Erythroblast (primary cell): Measurements from ENCODE around the gene CCNE1.

Source experiments
- GATA1 ChIP-seq: IDR thresholded peaks from 2 replicates; pipeline ENCODE4 v1.6.1; 2011; ENCODE audit warnings: low read depth, mild to moderate bottlenecking, control low read depth, low read length, moderate library complexity
- POLR2A ChIP-seq: IDR thresholded peaks from 2 replicates; pipeline ENCODE4 v1.6.1; 2011; ENCODE audit warnings: mild to moderate bottlenecking, low read length

DNA sequence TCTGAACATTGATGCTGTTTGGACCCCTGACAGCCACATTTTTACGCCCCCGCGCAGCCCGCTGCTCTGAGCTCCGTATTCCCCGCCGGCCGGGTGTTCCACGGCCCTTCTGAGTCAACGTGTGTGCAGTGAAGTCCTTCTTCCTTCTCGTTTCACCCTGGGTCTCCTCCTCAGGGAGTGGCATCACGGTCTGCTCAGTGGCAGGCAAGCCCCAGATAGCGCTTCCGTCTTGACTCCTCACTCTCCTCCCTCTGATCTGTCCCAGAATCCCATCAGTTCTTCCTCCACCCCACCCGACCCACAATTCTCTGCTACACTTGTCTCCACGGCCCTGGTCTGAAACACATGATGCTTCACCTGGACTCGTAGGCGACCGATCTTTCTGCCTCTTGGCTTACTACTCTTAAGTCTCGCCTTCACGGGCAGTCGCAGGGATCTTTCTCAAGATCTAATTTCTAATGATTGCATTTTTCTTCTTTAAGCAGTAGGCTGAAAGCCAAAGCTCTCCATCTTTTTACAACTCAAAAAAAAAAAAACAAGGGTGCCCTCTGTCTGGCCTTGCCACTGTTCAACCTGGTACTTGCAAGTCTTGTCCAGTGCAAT, 33.9 kb downstream of the CCNE1 start:
- TF ChIP-seq POLR2A (no peak), GATA1 (no peak)
